ENCODE results near the gene HES1. TPM values are rescaled to one million over a fixed set of nuclear protein-coding genes. Genes with fewer than 3 reads are reported as not detected.
A peak's percentile ranks its signal among the peaks of the same experiment; 100 is the strongest.

Gene HES1
- polyA plus RNA-seq, 3 donors = 0.17 to 66.6 (median 0.26) TPM

DNA sequence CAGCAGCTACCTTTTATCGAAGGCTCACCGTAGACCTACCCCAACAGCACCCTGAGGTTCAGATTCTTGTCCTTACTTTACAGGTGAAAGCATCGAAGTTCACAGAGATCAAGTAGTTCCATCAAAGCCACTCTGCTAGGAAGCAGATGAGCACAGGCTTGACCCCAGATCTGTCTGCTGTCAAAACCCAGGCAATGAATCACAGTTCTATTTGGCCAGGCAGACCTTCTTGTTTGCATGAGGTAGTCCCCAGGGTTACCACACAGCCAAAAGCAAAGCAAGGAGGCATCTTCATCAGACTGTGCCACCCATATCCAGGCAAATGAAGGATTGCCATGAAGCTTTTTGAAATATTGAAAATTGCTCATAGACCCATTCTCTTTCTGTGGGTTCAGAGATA is 33.0 kb downstream of the HES1 start:
- Histone ChIP-seq H3K9me3 (replicated peaks in 1 of 2; ENCODE audit: control insufficient read depth in 1 of 2, insufficient read depth in 1 of 2, low read length in 2 of 2) (no peaks in the 10 kb centered on the region), H3K4me3 (replicated peaks in 1 of 3; ENCODE audit: low read depth in 2 of 3, low read length in 3 of 3) (no peak overlapping the region), H3K36me3 (replicated peaks in 1 of 2; ENCODE audit: control insufficient read depth in 1 of 2, insufficient read depth in 2 of 2, low read length in 2 of 2) (no peaks in the 10 kb centered on the region), H3K9ac (ENCODE audit: insufficient read depth, low read length, poor library complexity, severe bottlenecking) (no peak overlapping the region), H3K4me1 (ENCODE audit: control insufficient read depth in 1 of 2, insufficient read depth in 2 of 2, low read length in 2 of 2) (peaks cover 8 to 22% of the 10 kb centered on the region in 2 donors), H3K79me2 (ENCODE audit: insufficient read depth, low read length) (no peaks in the 10 kb centered on the region), H4K20me1 (ENCODE audit: insufficient read depth, low read length) (no peaks in the 10 kb centered on the region), H3K4me2 (replicated peaks; ENCODE audit: extremely low read depth, low read length, poor library complexity, severe bottlenecking) (no peak overlapping the region), H3K27me3 (ENCODE audit: control insufficient read depth in 2 of 2, insufficient read depth in 2 of 2, low read length in 2 of 2) (peaks cover 0 to 4% of the 10 kb centered on the region in 2 donors), H2AFZ (ENCODE audit: insufficient read depth, low read depth, low read length, poor library complexity, severe bottlenecking) (no peak overlapping the region), H3K27ac (ENCODE audit: low read depth in 1 of 2, low read length in 2 of 2) (no peak overlapping the region)
- WGBS (ENCODE audit: insufficient coverage) = 100% methylated on average over 3 of the region's 3 CpGs
- intact Hi-C loops (cut with micrococcal nuclease) = no loop called here
- Mint-ChIP-seq H3K9me3 (peaks cover 0 to 2% (median 0%) of the 10 kb centered on the region in 7 donors), H3K4me3 (no peak overlapping the region), H3K4me1 (peaks cover 40% of the 10 kb centered on the region), H3K27me3 (ENCODE audit: low read depth in 3 of 3) (peaks cover 9 to 17% (median 10%) of the 10 kb centered on the region in 3 donors), H3K36me3 (no peaks in the 10 kb centered on the region), H3K27ac (peak overlapping the region in 1 of 7 donors; percentile 37)
- no peak for TF ChIP-seq CTCF (IDR thresholded peaks at IDR 0.05)
- DNase-seq = peak in 1 of 3 donors; percentile 19

DNA sequence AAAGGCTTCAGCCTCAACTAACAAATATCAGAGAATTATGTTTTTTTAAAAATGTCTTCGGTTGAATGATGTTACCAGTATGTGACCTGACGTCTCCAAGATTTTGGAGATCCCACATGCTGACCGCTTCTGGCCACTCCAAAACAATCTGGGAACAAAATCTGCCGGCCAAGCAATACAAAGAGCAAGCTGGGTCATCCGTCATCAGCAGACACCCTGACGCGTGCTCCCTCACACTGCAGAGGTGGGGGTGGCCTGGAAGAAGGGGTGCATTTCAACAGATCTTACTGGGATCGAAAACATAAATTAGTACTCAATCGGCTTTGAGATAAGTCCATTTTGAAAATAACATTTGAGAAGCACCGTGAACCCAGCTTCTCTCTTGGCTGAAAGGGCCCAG is 33.6 kb downstream of the HES1 start:
- H3K79me2 ChIP-seq (ENCODE audit: insufficient read depth, low read length) = no peaks in the 10 kb centered on the region
- DNase-seq = no peak
- no peak overlapping the region for H3K4me3 Mint-ChIP-seq
- peak overlapping the region in 1 of 7 donors; percentile 24 for H3K27ac Mint-ChIP-seq
- H3K36me3 Mint-ChIP-seq = no peaks in the 10 kb centered on the region
- H3K27ac ChIP-seq (ENCODE audit: low read depth in 1 of 2, low read length in 2 of 2) = no peak overlapping the region
- H3K36me3 ChIP-seq (replicated peaks in 1 of 2; ENCODE audit: control insufficient read depth in 1 of 2, insufficient read depth in 2 of 2, low read length in 2 of 2) = no peaks in the 10 kb centered on the region
- H3K9me3 ChIP-seq (replicated peaks in 1 of 2; ENCODE audit: control insufficient read depth in 1 of 2, insufficient read depth in 1 of 2, low read length in 2 of 2) = no peaks in the 10 kb centered on the region
- H3K27me3 ChIP-seq (ENCODE audit: control insufficient read depth in 2 of 2, insufficient read depth in 2 of 2, low read length in 2 of 2) = peaks cover 0 to 4% of the 10 kb centered on the region in 2 donors
- H3K9ac ChIP-seq (ENCODE audit: insufficient read depth, low read length, poor library complexity, severe bottlenecking) = no peak overlapping the region
- no peak overlapping the region for H2AFZ ChIP-seq (ENCODE audit: insufficient read depth, low read depth, low read length, poor library complexity, severe bottlenecking)
- 100% methylated on average over 6 of the region's 10 CpGs for WGBS (ENCODE audit: insufficient coverage)
- intact Hi-C loops (cut with micrococcal nuclease) = no loop called here
- peaks cover 0 to 2% (median 0%) of the 10 kb centered on the region in 7 donors for H3K9me3 Mint-ChIP-seq
- H3K4me3 ChIP-seq (replicated peaks in 1 of 3; ENCODE audit: low read depth in 2 of 3, low read length in 3 of 3) = no peak overlapping the region
- peaks cover 40% of the 10 kb centered on the region for H3K4me1 Mint-ChIP-seq
- peaks cover 8 to 22% of the 10 kb centered on the region in 2 donors for H3K4me1 ChIP-seq (ENCODE audit: control insufficient read depth in 1 of 2, insufficient read depth in 2 of 2, low read length in 2 of 2)
- TF ChIP-seq CTCF (IDR thresholded peaks at IDR 0.05) = no peak
- peaks cover 4 to 14% (median 5%) of the 10 kb centered on the region in 3 donors for H3K27me3 Mint-ChIP-seq (ENCODE audit: low read depth in 3 of 3)
- H3K4me2 ChIP-seq (replicated peaks; ENCODE audit: extremely low read depth, low read length, poor library complexity, severe bottlenecking) = no peak overlapping the region
- no peaks in the 10 kb centered on the region for H4K20me1 ChIP-seq (ENCODE audit: insufficient read depth, low read length)

All from CD14-positive monocyte (primary cell).